NCI-H128 (cell line): ENCODE measurements around the gene ADIG.

Experiments used
- DNase-seq: peaks from one replicate; lab custom pipeline; 2025; ENCODE audit not compliant: unreplicated experiment; lab: John Stamatoyannopoulos, UW

ADIG gene

DNA sequence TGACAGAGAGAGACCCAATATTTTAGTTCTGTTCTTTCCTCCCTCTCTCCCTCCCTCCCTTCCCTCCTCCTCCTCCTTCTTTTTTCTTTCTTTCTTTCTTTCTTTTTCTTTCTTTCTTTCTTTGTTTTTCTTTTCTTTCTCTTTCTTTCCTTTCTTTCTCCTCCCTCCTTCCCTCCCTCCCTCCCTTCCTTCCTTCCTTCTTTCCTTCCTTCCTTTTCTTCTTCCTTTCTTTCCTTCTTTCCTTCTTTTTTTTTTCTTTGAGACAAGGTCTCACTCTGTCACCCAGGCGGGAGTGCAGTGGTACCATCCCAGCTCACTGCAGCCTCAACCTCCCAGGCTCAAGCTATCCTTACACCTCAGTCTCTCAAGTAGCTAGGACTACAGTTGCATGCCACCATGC is 49.0 kb downstream of the ADIG start:
- DNase-seq = no peak

DNA sequence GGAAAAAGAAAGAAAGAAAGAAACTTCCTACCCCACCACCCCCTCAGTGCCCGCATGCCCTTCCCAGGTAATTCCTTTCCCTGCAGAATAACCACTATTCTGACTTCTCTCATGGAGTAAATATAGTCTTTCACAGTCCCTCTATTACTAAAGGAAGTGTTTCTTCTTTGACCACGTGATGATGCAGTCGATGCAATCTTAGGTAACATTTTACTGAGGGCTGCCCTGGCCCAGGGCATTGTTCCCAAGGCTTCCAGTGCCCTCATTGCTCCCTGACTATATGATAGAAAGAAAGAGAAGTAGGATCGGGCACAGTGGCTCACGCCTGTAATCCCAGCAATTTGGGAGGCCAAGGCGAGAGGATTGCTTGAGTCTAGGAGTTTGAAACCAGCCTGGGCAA is 49.7 kb downstream of the ADIG start:
- DNase-seq = no peak

DNA sequence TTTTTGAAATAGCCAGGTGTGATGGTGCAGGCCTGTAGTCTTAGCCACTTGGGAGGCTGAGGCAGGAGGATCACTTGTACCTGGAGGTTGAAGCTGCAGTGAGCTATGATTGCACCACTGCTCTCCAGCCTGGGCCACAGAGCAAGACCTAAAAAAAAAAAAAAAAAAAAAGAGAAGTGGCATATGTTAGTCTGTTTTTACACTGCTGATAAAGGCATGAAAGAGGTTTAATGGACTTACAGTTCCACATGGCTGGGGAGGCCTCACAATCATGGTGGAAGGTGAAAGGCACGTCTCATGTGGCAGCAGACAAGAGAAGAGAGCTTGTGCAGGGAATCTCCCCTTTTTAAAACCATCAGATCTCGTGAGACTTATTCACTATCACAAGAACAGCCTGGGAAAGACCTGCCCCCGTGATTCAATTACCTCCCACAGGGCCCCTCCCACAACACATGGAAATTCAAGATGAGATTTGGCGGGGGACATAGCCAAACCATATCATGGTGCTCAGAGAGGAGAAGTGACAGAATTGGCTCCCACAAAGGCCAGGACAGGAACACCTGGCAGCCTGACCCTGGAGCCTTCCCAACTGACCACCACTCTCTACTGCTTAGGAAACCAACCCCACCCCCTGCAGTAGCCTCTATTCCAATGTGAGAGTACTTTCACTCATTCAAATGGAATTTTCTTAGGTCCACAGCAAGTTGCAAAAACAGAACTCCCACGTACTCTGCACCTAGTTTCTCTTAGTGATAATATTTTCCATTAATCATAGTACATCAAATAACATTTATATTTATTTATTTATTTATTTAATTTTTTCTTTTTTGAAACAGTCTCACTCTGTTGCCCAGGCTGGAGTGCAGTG is 50.4 kb downstream of the ADIG start:
- no peak for DNase-seq

DNA sequence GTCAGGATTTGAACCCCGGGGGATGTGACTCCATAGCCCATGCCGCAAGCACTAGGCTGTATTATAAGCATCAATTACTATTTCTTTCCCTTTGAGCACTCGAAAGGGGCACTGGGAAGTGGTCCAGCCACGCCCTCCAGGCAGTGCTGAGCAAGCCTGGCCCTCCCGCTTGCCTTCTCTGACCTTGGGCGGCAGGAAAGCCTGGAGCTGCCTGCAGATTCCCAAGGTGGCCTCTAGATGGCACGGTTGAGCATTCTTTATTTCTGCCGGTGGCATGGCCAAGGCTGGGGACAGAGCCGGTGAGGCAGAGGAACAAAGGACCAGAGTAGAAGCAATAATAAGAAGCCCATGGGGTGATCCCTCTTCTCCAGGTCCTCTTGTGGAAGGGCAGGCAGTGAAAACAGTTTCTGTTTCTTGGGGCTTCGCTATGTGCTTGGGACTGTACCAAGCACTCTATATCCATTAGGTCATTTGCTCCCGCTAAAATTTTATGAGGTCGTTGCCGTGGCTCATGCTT is 52.6 kb downstream of the ADIG start:
- peak; percentile 13 for DNase-seq

DNA sequence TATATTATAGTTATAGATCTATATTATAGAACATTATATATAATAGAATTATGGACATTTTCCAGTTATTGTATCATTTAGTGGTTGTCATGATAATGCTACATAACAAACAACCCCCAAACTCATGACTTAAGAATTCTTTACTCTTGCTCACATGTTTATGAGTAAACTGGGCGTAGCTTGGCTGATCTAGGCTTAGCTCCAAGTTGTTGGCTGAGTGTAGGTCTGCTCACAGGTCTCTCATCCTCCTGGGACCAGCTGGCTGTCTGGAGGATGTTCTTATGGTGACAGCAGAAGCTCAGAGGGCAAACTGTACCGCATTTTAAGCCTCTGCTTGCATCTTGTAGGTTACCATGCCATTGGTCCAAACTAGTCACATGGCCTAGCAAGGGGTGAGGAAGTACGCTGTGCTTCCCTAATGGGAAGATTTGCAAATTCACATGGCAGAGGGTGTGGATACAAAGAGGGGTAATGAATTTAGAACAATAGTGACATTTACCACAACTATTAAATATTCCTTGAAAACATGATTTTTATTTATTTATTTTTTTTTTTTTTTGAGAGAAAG is 54.8 kb downstream of the ADIG start:
- no peak for DNase-seq
